Measurements from ENCODE around the gene NACAD. TPM values are rescaled to one million over a fixed set of nuclear protein-coding genes. Genes with fewer than 3 reads are reported as not detected.

Gene NACAD
- total RNA-seq, 1 donor from 2014 or later: 0.33 TPM

GRCh38 chr7:45065031-45065995 lies 23.5 kb downstream of the NACAD start:
- intact Hi-C loops (cut with micrococcal nuclease): no loop called here
- ATAC-seq (ENCODE audit: low read depth): no peak
- ChIA-PET POLR2A (no interaction called here), CTCF (no interaction called here)
- peak overlapping the region; percentile 30 for H3K27ac Mint-ChIP-seq
- H3K27me3 Mint-ChIP-seq: no peaks in the 10 kb centered on the region
- peaks cover 88% of the 10 kb centered on the region for H3K36me3 Mint-ChIP-seq (ENCODE audit: low read depth)
- no peak for TF ChIP-seq CTCF (IDR thresholded peaks at IDR 0.05)
- no peak overlapping the region for H3K4me3 Mint-ChIP-seq
- H3K4me1 Mint-ChIP-seq: peaks cover 50% of the 10 kb centered on the region
- no peak for DNase-seq
- no peaks in the 10 kb centered on the region for H3K9me3 Mint-ChIP-seq

DNA sequence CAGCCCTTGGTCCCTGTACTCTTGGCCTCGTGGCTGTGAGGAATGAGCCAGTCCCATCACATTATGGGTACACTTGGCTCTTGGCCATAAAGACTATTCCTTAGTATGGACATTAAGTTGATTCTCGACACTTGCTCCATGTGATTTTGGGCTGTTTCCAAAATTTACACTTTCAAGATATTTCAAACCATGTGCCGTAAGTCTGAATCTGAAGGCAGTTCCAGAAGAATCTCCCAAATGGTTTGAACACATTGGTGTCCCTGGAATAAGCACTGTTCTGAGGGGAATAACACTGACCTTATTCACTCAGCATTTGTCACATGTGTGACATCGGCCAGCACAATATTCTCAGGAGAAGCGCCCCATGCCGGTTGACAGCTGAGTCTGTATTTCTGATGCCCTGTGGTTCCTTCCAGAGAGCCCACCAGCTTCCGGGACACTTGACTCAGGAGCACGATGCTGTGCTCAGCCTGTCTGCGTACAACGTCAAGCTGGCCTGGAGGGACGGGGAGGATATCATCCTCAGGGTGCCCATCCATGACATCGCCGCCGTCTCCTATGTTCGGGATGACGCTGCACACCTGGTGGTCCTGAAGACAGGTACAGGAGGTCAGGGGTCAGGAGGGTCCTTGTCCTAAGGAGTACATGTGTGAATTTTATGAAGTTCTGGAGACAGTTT lies 24.6 kb downstream of the NACAD start:
- Mint-ChIP-seq H3K4me1 (peaks cover 55% of the 10 kb centered on the region), H3K9me3 (no peaks in the 10 kb centered on the region), H3K27ac (peak overlapping the region; percentile 32), H3K4me3 (no peak overlapping the region), H3K27me3 (no peaks in the 10 kb centered on the region), H3K36me3 (ENCODE audit: low read depth) (peaks cover 82% of the 10 kb centered on the region)
- ChIA-PET POLR2A (no interaction called here), CTCF (no interaction called here)
- ATAC-seq (ENCODE audit: low read depth): no peak
- TF ChIP-seq CTCF (IDR thresholded peaks at IDR 0.05): no peak
- DNase-seq: no peak
- intact Hi-C loops (cut with micrococcal nuclease): loop anchor here (5.0 kb wide), 2 partner anchors 48 to 62 kb away; partner anchors contain the start of genes CCM2 and TBRG4

DNA sequence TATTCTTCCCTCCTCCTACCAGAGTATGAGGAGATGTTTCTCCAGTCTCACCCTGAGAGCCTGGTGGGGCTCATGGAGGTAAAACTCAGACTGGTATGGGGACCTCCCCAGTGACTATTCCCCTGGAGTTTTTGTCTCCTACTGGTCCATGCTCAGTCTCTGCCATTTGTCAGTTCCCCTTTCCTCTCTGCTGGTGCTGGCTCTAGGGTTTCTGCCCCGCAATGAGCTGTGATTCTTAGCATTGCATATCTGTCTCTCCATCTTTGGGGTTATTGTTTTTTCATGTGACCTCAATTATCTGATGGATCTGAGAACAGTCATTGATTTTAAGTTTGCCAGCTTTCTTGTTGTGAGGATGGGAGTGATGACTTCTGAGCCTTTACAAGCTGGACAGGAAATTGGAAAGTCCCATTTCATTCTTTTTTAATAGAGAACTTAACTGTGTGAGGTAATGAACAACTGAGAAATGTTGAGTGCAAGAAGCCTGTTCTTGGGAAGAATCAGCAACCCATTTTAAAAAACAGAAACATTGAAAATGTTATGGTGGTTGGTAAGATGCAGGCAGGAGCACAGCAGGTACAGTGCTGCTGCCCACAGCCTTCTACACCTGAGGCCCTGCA lies 26.9 kb downstream of the NACAD start:
- Mint-ChIP-seq H3K27ac (peak overlapping the region; percentile 64), H3K36me3 (ENCODE audit: low read depth) (peaks cover 71% of the 10 kb centered on the region), H3K4me3 (no peak overlapping the region), H3K9me3 (no peaks in the 10 kb centered on the region), H3K4me1 (peaks cover 61% of the 10 kb centered on the region), H3K27me3 (no peaks in the 10 kb centered on the region)
- TF ChIP-seq CTCF (IDR thresholded peaks at IDR 0.05): no peak
- no peak for DNase-seq
- ChIA-PET CTCF (no interaction called here), POLR2A (interaction anchor here (0.7 to 1.4 kb wide), 5 partner anchors 25 to 83 kb away, joined by 3 to 7 read pairs (median 4); partner anchors contain the start of genes MYO1G and TBRG4)
- ATAC-seq (ENCODE audit: low read depth): no peak
- intact Hi-C loops (cut with micrococcal nuclease): loop anchor here (5.0 kb wide), 2 partner anchors 50 to 60 kb away; partner anchors contain the start of genes CCM2 and TBRG4

- H3K27me3 Mint-ChIP-seq: no peaks in the 10 kb centered on the region
- peak overlapping the region; percentile 64 for H3K27ac Mint-ChIP-seq
These were observed 27.4 kb downstream of the NACAD start for GRCh38 chr7:45061352-45061751.

More at GRCh38 chr7:45061352-45061751, 27.4 kb downstream of the NACAD start:
- ATAC-seq (ENCODE audit: low read depth) (no peak), DNase-seq (no peak)
- intact Hi-C loops (cut with micrococcal nuclease): loop anchor here (5.0 kb wide), 2 partner anchors 51 to 59 kb away; partner anchors contain the start of genes CCM2 and TBRG4
- Mint-ChIP-seq H3K4me3 (no peak overlapping the region), H3K36me3 (ENCODE audit: low read depth) (peaks cover 68% of the 10 kb centered on the region), H3K9me3 (no peaks in the 10 kb centered on the region), H3K4me1 (peaks cover 61% of the 10 kb centered on the region)
- ChIA-PET POLR2A (interaction anchor here (0.7 to 1.3 kb wide), 4 partner anchors 25 to 83 kb away, joined by 3 to 7 read pairs (median 5); partner anchors contain the start of genes MYO1G and TBRG4), CTCF (no interaction called here)
- TF ChIP-seq CTCF (IDR thresholded peaks at IDR 0.05): no peak
